Memory B cell (primary cell): ENCODE data around the gene NRBF2.

ENCODE experiments used
- ATAC-seq: fragments of 150-1000 bp; cut with Tn5 transposase; 2 replicates; pipeline ENCODE4 v1.10.0; 2021; ENCODE audit warnings: low read depth, mild to moderate bottlenecking, moderate library complexity
- DNase-seq, 2 donors: peaks; one replicate each; pipeline ENCODE4 v3.0.0; 2022; ENCODE audit warnings: low spot score in 2 of 2
- H3K27ac Mint-ChIP-seq: one replicate; pipeline ENCODE4 v1.8.0; 2022; ENCODE audit warnings: mild to moderate bottlenecking, moderate library complexity, mixed read lengths
- H3K27me3 Mint-ChIP-seq: one replicate; pipeline ENCODE4 v1.8.0; 2022; ENCODE audit warnings: mixed read lengths
- H3K36me3 Mint-ChIP-seq: one replicate; pipeline ENCODE4 v1.8.0; 2022; ENCODE audit warnings: mild to moderate bottlenecking, mixed read lengths
- H3K4me1 Mint-ChIP-seq: one replicate; pipeline ENCODE4 v1.8.0; 2022; ENCODE audit warnings: mixed read lengths
- H3K4me3 Mint-ChIP-seq: one replicate; pipeline ENCODE4 v1.8.0; 2022; ENCODE audit warnings: mild to moderate bottlenecking, moderate library complexity, mixed read lengths
- H3K9me3 Mint-ChIP-seq: one replicate; pipeline ENCODE4 v1.8.0; 2022; ENCODE audit warnings: mixed read lengths

The NRBF2 gene

GRCh38 chr10:63106111-63106755 lies 26.9 kb upstream of the NRBF2 start:
- Mint-ChIP-seq H3K27ac (no peak overlapping the region), H3K4me1 (no peaks in the 10 kb centered on the region), H3K27me3 (peaks cover 17% of the 10 kb centered on the region), H3K4me3 (no peak overlapping the region), H3K9me3 (no peaks in the 10 kb centered on the region), H3K36me3 (peaks cover 2% of the 10 kb centered on the region)
- no peak for ATAC-seq
- no peak for DNase-seq

GRCh38 chr10:63107943-63108437 lies 25.1 kb upstream of the NRBF2 start:
- Mint-ChIP-seq H3K4me3 (no peak overlapping the region), H3K27ac (no peak overlapping the region), H3K36me3 (no peaks in the 10 kb centered on the region), H3K9me3 (no peaks in the 10 kb centered on the region), H3K4me1 (no peaks in the 10 kb centered on the region), H3K27me3 (peaks cover 13% of the 10 kb centered on the region)
- DNase-seq (no peak), ATAC-seq (no peak)

- Mint-ChIP-seq H3K27ac (no peak overlapping the region), H3K36me3 (no peaks in the 10 kb centered on the region), H3K4me3 (no peak overlapping the region), H3K27me3 (peaks cover 11% of the 10 kb centered on the region), H3K9me3 (no peaks in the 10 kb centered on the region), H3K4me1 (no peaks in the 10 kb centered on the region)
- no peak for ATAC-seq
- DNase-seq, result no peak
Observed at GRCh38 chr10:63110940-63111339, 22.2 kb upstream of the NRBF2 start.

- H3K27me3 Mint-ChIP-seq, result peaks cover 5% of the 10 kb centered on the region
- no peaks in the 10 kb centered on the region for H3K9me3 Mint-ChIP-seq
- no peak for ATAC-seq
- no peak for DNase-seq
- no peak overlapping the region for H3K4me3 Mint-ChIP-seq
- H3K36me3 Mint-ChIP-seq, result no peaks in the 10 kb centered on the region
- H3K4me1 Mint-ChIP-seq, result no peaks in the 10 kb centered on the region
- H3K27ac Mint-ChIP-seq, result no peak overlapping the region
Observed at GRCh38 chr10:63114031-63114814, 18.9 kb upstream of the NRBF2 start.

- H3K4me3 Mint-ChIP-seq, result no peak overlapping the region
- ATAC-seq (no peak), DNase-seq (no peak)
- H3K9me3 Mint-ChIP-seq, result no peaks in the 10 kb centered on the region
- H3K27ac Mint-ChIP-seq, result no peak overlapping the region
- H3K4me1 Mint-ChIP-seq, result no peaks in the 10 kb centered on the region
- H3K27me3 Mint-ChIP-seq, result peaks cover 1% of the 10 kb centered on the region
- no peaks in the 10 kb centered on the region for H3K36me3 Mint-ChIP-seq
Observed at GRCh38 chr10:63115732-63116383, 17.3 kb upstream of the NRBF2 start.

- H3K36me3 Mint-ChIP-seq, result no peaks in the 10 kb centered on the region
- H3K9me3 Mint-ChIP-seq, result no peaks in the 10 kb centered on the region
- no peaks in the 10 kb centered on the region for H3K4me1 Mint-ChIP-seq
- H3K27me3 Mint-ChIP-seq, result peaks cover 1% of the 10 kb centered on the region
- no peak overlapping the region for H3K27ac Mint-ChIP-seq
- H3K4me3 Mint-ChIP-seq, result no peak overlapping the region
- no peak for ATAC-seq
- DNase-seq, result no peak
Observed at GRCh38 chr10:63116452-63117072, 16.6 kb upstream of the NRBF2 start.

GRCh38 chr10:63119041-63119440 lies 14.1 kb upstream of the NRBF2 start:
- Mint-ChIP-seq H3K4me1 (no peaks in the 10 kb centered on the region), H3K4me3 (no peak overlapping the region), H3K9me3 (no peaks in the 10 kb centered on the region), H3K36me3 (no peaks in the 10 kb centered on the region), H3K27me3 (peaks cover 1% of the 10 kb centered on the region), H3K27ac (no peak overlapping the region)
- DNase-seq (no peak), ATAC-seq (no peak)

- H3K27me3 Mint-ChIP-seq, result no peaks in the 10 kb centered on the region
- no peak for ATAC-seq
- H3K4me1 Mint-ChIP-seq, result no peaks in the 10 kb centered on the region
- no peak for DNase-seq
- H3K9me3 Mint-ChIP-seq, result no peaks in the 10 kb centered on the region
- no peak overlapping the region for H3K27ac Mint-ChIP-seq
- H3K36me3 Mint-ChIP-seq, result no peaks in the 10 kb centered on the region
- H3K4me3 Mint-ChIP-seq, result no peak overlapping the region
Observed at GRCh38 chr10:63120554-63120953, 12.6 kb upstream of the NRBF2 start.

GRCh38 chr10:63123727-63124362 lies 9.3 kb upstream of the NRBF2 start:
- no peak overlapping the region for H3K4me3 Mint-ChIP-seq
- no peak for DNase-seq
- H3K9me3 Mint-ChIP-seq, result no peaks in the 10 kb centered on the region
- no peaks in the 10 kb centered on the region for H3K27me3 Mint-ChIP-seq
- H3K36me3 Mint-ChIP-seq, result no peaks in the 10 kb centered on the region
- no peak overlapping the region for H3K27ac Mint-ChIP-seq
- ATAC-seq, result no peak
- no peaks in the 10 kb centered on the region for H3K4me1 Mint-ChIP-seq

- ATAC-seq (no peak), DNase-seq (no peak)
- Mint-ChIP-seq H3K4me1 (no peaks in the 10 kb centered on the region), H3K4me3 (no peak overlapping the region), H3K36me3 (no peaks in the 10 kb centered on the region), H3K27ac (no peak overlapping the region), H3K27me3 (peaks cover 2% of the 10 kb centered on the region), H3K9me3 (peaks cover 2% of the 10 kb centered on the region)
Observed at GRCh38 chr10:63125459-63125858, 7.7 kb upstream of the NRBF2 start.

GRCh38 chr10:63128443-63128842 lies 4.7 kb upstream of the NRBF2 start:
- Mint-ChIP-seq H3K4me3 (no peak overlapping the region), H3K4me1 (no peaks in the 10 kb centered on the region), H3K9me3 (peaks cover 13% of the 10 kb centered on the region), H3K27ac (no peak overlapping the region), H3K36me3 (no peaks in the 10 kb centered on the region), H3K27me3 (peaks cover 2% of the 10 kb centered on the region)
- DNase-seq, result no peak
- no peak for ATAC-seq

- Mint-ChIP-seq H3K9me3 (peaks cover 13% of the 10 kb centered on the region), H3K4me3 (no peak overlapping the region), H3K27ac (no peak overlapping the region), H3K4me1 (peaks cover 8% of the 10 kb centered on the region), H3K27me3 (peaks cover 2% of the 10 kb centered on the region), H3K36me3 (no peaks in the 10 kb centered on the region)
- ATAC-seq (no peak), DNase-seq (no peak)
Observed at GRCh38 chr10:63129888-63130287, 3.2 kb upstream of the NRBF2 start.

GRCh38 chr10:63132651-63133055 lies 475 bp upstream of the NRBF2 start:
- DNase-seq, result no peak
- peak overlapping the region; percentile 94 for H3K4me3 Mint-ChIP-seq
- peak overlapping the region; percentile 96 for H3K27ac Mint-ChIP-seq
- H3K9me3 Mint-ChIP-seq, result peaks cover 13% of the 10 kb centered on the region
- H3K4me1 Mint-ChIP-seq, result peaks cover 15% of the 10 kb centered on the region
- peaks cover 2% of the 10 kb centered on the region for H3K27me3 Mint-ChIP-seq
- peaks cover under 1% of the 10 kb centered on the region for H3K36me3 Mint-ChIP-seq
- no peak for ATAC-seq
